DND-41 (cell line): ENCODE measurements around the gene CPN1.

Experiments
- EZH2 ChIP-seq: IDR thresholded peaks from 3 replicates; pipeline ENCODE4 v1.6.1; 2012; ENCODE audit warnings: borderline replicate concordance, low read depth, mild to moderate bottlenecking, moderate library complexity, low read length, inconsistent platforms; ENCODE audit not compliant: severe bottlenecking
- TF ChIP-seq, protein P1 (sequence below): IDR thresholded peaks from 2 replicates; pipeline ENCODE4 v1.5.1; 2012; ENCODE audit warnings: borderline replicate concordance, low read length, moderate library complexity, mild to moderate bottlenecking; ENCODE audit not compliant: poor library complexity, severe bottlenecking; ENCODE audit errors: extremely low read depth

- TF ChIP-seq, protein P1, sequence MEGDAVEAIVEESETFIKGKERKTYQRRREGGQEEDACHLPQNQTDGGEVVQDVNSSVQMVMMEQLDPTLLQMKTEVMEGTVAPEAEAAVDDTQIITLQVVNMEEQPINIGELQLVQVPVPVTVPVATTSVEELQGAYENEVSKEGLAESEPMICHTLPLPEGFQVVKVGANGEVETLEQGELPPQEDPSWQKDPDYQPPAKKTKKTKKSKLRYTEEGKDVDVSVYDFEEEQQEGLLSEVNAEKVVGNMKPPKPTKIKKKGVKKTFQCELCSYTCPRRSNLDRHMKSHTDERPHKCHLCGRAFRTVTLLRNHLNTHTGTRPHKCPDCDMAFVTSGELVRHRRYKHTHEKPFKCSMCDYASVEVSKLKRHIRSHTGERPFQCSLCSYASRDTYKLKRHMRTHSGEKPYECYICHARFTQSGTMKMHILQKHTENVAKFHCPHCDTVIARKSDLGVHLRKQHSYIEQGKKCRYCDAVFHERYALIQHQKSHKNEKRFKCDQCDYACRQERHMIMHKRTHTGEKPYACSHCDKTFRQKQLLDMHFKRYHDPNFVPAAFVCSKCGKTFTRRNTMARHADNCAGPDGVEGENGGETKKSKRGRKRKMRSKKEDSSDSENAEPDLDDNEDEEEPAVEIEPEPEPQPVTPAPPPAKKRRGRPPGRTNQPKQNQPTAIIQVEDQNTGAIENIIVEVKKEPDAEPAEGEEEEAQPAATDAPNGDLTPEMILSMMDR, result no peak
- no peak for TF ChIP-seq EZH2
Measured at GRCh38 chr10:100101192-100102076, 19.8 kb upstream of the CPN1 start.
